SH-SY5Y (cell line): ENCODE results near the gene FBL.

Source experiments
- GATA2 ChIP-seq: IDR thresholded peaks from 2 replicates; pipeline ENCODE4 v1.6.1; 2011; ENCODE audit warnings: mild to moderate bottlenecking, low read depth, low read length
- GATA3 ChIP-seq: IDR thresholded peaks from 2 replicates; pipeline ENCODE4 v1.6.1; 2011; ENCODE audit warnings: low read depth, mild to moderate bottlenecking, low read length, moderate library complexity

FBL gene

GRCh38 chr19:39858541-39858940 is 12.4 kb upstream of the FBL start:
- TF ChIP-seq GATA2 (no peak), GATA3 (no peak)

GRCh38 chr19:39852882-39853281 is 6.7 kb upstream of the FBL start:
- TF ChIP-seq GATA3, result no peak
- TF ChIP-seq GATA2, result no peak

DNA sequence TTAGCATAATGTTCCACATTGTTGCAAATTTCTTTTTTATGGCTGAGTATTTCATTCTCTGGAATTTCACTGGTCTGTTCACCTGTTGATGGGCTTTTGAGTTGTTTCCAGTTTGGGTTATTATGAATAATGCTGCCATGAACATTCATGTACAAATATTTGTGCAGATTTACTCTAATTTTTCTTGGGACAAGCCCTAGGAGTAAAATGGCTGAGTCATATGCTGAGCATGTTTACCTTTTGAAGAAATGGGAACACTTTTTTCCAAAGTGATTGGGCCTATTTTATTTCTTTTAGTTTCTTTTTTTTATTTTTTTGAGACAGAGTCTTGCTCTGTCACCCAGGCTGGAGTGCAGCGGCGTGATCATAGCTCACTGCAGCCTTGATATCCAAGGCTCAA is 4.7 kb upstream of the FBL start:
- TF ChIP-seq GATA3 (no peak), GATA2 (no peak)

- TF ChIP-seq GATA2 (no peak), GATA3 (no peak)
These were observed 2.2 kb upstream of the FBL start for GRCh38 chr19:39848392-39848791.

GRCh38 chr19:39847525-39847924 is 1.3 kb upstream of the FBL start:
- TF ChIP-seq GATA2 (no peak), GATA3 (no peak)

GRCh38 chr19:39846678-39847486 is 703 bp upstream of the FBL start:
- TF ChIP-seq GATA3 (no peak), GATA2 (no peak)

DNA sequence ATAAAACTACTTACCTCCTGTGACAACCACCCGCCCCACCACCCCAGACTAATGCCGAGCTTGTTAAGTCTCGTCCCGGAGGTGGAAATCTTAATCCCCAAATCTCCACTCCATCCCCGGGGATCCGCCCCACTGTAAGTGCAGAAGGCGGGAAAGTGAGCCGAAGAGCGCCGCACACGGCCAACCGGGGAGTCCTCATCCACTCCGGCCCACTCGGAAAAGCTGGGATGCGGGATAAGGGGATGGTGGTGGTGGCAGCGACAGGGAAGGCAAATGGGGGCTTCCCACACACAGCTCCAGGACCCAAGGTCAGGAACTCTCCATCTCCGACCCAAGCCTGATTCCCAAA is 621 bp downstream of the FBL start:
- TF ChIP-seq GATA2 (no peak), GATA3 (no peak)

DNA sequence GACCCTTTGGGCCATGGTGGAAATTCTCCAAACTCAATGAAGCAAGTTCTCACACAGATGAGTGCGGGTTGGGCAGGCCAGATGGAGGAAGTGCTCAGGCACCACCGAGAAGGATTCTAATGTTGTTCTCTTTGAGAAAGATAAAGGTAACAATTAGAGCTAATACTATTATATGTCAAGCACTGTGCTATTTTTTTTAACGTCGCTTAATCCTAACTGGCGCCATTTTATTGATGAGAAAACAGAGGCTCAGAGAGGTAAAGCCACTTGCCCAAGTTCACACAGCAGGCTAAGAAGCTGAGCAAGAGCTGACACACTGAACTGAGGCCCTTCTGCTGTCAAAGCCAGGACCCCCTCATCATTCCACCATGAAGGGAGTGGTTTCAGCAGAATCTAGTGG is 1.0 kb downstream of the FBL start:
- TF ChIP-seq GATA2 (no peak), GATA3 (no peak)

- TF ChIP-seq GATA2 (no peak), GATA3 (no peak)
These were observed 2.0 kb downstream of the FBL start for GRCh38 chr19:39843919-39844793.

DNA sequence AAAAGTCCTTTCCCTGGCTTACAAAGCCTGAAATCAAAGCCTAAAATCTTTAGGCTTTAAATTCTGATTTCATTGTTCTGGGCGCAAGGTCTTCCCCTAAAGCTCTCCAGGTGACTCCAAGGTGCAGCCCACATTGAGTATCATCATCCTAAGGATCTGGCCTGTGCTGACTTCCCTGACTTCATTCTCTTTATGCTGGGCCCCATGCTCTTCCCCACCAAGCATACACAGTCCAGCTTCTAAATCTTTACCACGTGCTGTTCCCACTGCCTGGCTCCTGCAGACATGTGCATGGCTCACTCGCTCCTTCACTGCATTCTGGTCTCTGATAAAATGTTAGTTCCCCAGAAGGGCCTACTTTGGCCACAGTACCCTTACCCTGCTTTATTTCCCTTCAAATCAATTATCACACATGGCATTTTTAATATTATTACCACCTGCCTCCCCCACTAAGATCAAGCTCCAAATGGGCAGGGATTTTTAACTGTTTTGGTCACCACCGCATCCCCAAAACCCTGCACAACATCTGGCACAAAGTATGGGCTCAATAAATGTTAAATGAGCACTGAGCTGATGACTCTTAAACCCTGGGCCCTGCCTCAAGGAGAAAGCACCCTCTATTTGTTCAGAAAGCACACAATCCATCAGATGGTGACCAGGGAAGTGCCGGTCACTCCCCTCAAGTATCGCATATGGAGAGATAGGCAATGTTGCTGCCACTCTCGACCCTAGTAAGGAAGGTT is 3.3 kb downstream of the FBL start:
- TF ChIP-seq GATA2, result no peak
- no peak for TF ChIP-seq GATA3

GRCh38 chr19:39841041-39841440 is 5.1 kb downstream of the FBL start:
- TF ChIP-seq GATA2 (no peak), GATA3 (no peak)

DNA sequence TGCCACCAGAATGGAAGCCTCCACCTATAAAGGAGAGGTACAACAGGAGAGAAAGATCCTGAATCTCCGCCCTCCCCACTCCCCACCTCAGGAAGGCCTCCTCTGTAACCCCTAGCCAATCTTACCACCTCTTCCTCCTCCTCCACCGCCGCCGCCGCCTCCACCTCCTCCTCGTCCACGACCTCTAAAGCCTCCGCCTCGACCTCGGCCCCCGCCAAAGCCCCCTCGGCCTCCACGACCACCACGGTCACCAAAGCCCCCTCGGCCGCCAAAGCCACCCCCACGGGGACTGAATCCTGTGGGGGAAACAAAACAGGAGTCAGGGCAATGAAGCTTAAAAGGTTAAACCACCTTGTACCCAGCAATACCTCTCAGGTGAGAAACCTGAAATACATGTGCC is 5.7 kb downstream of the FBL start:
- TF ChIP-seq GATA2 (no peak), GATA3 (no peak)

- TF ChIP-seq GATA3 (no peak), GATA2 (no peak)
These were observed 6.4 kb downstream of the FBL start for GRCh38 chr19:39839678-39840327.

DNA sequence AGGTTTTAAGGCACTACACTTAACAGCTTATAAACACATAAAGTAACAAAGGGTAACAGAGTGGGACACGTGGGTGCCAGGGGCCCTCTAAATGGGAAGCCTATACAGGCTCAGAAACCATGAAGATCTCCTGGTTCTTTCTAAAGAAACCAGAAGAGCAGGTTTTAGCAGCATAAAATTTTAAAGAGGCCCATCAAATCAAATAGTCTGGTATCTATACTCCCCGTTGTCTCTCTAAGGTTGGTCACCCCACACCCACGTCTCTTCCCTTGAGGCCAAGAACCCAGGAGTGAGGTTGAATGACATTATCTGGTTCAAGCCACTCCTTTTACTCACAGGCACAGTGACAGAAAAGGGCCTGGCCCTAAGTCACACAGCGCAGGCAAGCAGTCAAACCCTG is 7.6 kb downstream of the FBL start:
- TF ChIP-seq GATA3, result no peak
- TF ChIP-seq GATA2, result no peak
